ENCODE results near the gene B4GALNT3.

- TF ChIP-seq CTCF (IDR thresholded peaks at IDR 0.05) (no peak), POLR2A (IDR thresholded peaks at IDR 0.05) (no peak), EP300 (IDR thresholded peaks at IDR 0.05) (no peak)
These were observed 14.3 kb downstream of the B4GALNT3 start for GRCh38 chr12:473863-474577.

Data from tibial nerve (tissue), 4 donors.